Kasumi-1 (cell line): ENCODE data around the gene XCL1.
A peak's percentile ranks its signal among the peaks of the same experiment; 100 is the strongest.
"Not testable (repeated sequence)": the region's sequence is repeated elsewhere in the genome, so short reads cannot be mapped to it uniquely, and the experiment has no call there.

Experiments
- DNase-seq, 2 experiments: peaks; one replicate each; lab custom pipeline; 2025; lab: John Stamatoyannopoulos, UW

XCL1 gene

GRCh38 chr1:168576245-168576688 lies at the start of gene XCL1:
XCL1 (plus strand) TSS chr1:168576605; CDS start chr1:168576638, 33 bp downstream.
- DNase-seq, result not testable (repeated sequence)

DNA sequence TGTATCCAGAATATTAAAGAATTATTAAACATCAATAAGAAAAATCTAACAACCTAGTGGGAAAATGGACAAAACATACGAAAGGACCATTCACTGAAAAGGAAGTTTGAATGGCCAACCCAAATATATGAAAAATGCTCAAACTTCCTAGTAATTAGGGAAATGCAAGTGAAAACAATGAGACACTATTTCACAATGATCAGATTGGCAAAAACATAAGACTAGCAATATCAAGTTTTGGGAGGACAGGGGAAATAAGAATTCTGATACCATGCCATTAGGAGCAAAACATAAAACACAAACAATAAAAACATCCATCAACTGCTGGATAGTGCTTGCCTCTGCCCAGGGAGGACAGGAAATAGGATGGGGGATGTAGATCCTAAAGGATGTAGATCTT lies 46.9 kb upstream of the XCL1 start:
- DNase-seq, result no peak

- no peak for DNase-seq
Measured at GRCh38 chr1:168531615-168532345, 44.6 kb upstream of the XCL1 start.

GRCh38 chr1:168535536-168535935 lies 40.9 kb upstream of the XCL1 start:
- DNase-seq, result peak; percentile 97 to 98

DNA sequence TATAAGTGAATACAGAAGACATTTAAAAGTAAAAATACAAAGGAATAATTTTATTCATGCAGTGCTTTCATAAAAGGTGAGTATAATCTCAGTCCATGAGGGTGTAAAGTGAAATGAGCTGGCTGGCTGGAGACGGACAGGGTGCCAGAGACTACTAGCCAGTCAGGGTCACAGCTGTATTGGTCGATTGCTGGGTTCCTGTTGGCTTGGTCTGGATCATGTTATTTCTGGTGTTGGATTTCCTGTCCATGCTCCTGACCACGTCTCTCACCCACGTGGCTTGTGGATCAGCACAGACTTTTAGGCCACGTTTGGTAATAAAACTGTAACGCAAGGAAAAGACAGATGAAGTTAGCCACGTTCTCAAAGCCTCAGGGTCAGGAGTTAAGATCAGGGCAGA lies 35.6 kb upstream of the XCL1 start:
- DNase-seq, result not testable (repeated sequence)

GRCh38 chr1:168542978-168543377 lies 33.4 kb upstream of the XCL1 start:
- DNase-seq, result not testable (repeated sequence)

GRCh38 chr1:168543840-168544498 lies 32.4 kb upstream of the XCL1 start, which contains the start of gene XCL2:
XCL2 (minus strand) TSS chr1:168543997; CDS start chr1:168543964, 33 bp downstream.
- DNase-seq, result not testable (repeated sequence)

- peak; percentile 61 to 71 for DNase-seq
Measured at GRCh38 chr1:168545678-168546552, 30.5 kb upstream of the XCL1 start.

- not testable (repeated sequence) for DNase-seq
Measured at GRCh38 chr1:168546553-168546895, 29.9 kb upstream of the XCL1 start.

GRCh38 chr1:168550971-168551370 lies 25.4 kb upstream of the XCL1 start:
- no peak for DNase-seq

DNA sequence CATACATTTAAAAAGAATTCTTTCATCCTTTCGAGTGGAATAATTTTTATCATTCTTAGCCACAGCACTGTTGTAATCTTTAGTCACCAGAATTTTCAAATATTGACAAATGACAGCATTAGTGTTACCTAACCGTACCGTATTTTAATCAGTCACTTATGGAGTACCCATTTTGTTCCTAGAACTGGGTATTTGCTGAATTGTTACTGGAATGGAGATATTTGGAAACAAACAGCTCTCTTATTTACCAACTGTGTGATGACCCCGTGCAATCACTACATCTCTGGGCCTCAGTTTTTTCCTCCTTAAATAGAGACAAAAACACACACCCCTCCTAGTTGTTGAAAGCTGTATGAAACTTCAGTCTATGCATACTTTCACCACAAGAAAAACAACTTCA lies 24.7 kb upstream of the XCL1 start:
- no peak for DNase-seq

DNA sequence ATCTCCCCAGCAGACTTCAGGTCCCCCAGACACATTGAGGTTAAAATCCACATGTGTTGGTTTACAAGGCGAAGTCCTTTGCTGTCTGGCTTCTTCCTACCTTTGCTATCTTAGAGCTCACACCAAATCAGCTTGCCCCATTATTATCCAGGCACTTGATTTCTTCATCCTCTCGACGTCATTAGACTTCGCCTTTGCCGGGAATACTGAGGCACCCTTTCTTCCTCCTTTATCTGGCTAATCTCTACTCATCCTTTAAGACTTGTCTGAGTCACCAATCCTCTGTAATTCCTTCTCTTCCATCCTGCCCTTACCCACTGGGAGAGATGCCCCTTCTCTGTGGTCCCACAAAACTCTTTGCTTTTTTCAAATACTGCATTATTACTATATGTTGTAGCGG lies 23.4 kb upstream of the XCL1 start:
- DNase-seq, result no peak

- DNase-seq, result no peak
Measured at GRCh38 chr1:168553680-168554553, 22.5 kb upstream of the XCL1 start.

GRCh38 chr1:168554603-168555483 lies 21.6 kb upstream of the XCL1 start:
- peak; percentile 28 to 39 for DNase-seq

DNA sequence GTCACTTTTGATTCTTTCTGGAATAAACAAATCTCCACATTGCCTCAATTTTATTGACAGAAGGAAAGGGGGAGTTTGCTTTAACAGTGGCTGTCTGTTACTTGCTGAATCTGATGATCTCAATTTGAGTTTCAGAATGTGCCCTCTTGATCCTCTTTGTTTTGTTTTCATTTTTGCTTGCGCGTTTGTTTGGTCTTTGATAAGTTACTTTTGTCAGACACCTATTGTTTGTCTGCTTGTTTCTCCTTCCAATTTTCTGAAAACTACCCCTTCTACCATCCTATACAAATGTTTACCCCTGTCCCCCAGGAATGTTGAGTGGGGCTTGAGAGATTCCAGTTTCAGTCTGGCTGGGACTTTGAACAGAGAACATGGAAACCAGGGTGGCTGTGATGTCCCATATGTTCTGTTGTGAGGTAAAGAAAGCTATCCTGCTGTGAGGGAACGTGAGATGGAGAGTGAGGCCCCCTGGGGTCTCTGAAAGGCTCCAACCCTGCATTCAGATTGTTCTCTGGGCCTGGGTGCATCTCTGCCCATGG lies 20.8 kb upstream of the XCL1 start:
- no peak for DNase-seq

GRCh38 chr1:168556647-168557046 lies 19.8 kb upstream of the XCL1 start:
- DNase-seq, result no peak

DNA sequence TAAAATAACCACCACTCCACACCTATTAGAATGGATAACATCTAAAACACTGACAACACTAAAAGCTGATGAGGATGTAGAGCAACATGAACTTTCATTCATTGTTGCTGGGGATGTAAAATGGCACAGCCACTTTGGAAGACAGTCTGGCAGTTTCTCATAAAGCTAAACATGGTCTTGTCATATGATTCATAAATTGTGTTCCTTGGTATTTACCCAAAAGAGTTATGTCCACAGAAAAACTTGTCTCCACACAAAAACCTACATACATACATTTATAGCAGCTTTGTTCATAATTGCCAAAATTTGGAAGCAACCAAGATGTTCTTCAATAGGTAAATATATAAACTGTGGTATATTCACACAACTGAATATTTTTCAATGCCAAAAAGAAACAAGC lies 16.0 kb upstream of the XCL1 start:
- DNase-seq, result no peak

- no peak for DNase-seq
Measured at GRCh38 chr1:168561989-168562388, 14.4 kb upstream of the XCL1 start.

DNA sequence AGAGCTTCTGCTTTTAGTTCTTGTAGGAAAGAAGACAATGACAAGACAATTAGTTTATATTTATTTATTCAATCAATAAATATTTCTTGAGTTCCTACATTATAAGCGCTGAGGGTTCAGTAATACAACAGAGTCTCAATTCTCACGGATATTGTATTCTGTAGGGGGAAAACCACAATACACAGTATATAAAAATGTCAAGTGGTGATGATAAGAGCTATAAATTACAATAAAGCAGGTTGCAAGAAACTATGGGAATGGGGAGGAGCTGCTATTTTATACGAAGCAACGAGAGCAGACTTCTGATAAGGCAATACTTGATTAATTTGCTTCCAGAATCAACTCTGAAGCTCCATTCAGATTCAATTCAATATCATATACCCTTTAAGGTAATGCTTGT lies 10.6 kb upstream of the XCL1 start:
- no peak for DNase-seq

- no peak for DNase-seq
Measured at GRCh38 chr1:168567007-168567406, 9.4 kb upstream of the XCL1 start.
